Neural progenitor cell (in vitro differentiated cells): ENCODE measurements around the gene THSD4. TPM values are rescaled to one million over a fixed set of nuclear protein-coding genes. Genes with fewer than 3 reads are reported as not detected.

Source experiments
- DNase-seq: peaks from one replicate; pipeline ENCODE4 v3.0.0-alpha.2; 2016; ENCODE audit warnings: low spot score
- H2AFZ ChIP-seq: fragments of 200-600 bp; sonication (generic); replicated peaks from 2 replicates; pipeline ENCODE4 v1.6.1; 2016; ENCODE audit warnings: antibody characterized with exemption
- H3F3A ChIP-seq: fragments of 200-600 bp; sonication (generic); 2 replicates; pipeline ENCODE4 v1.6.1; 2016; ENCODE audit warnings: antibody characterized with exemption, low read depth
- H3K27ac ChIP-seq: fragments of 200-600 bp; sonication (generic); 2 replicates; pipeline ENCODE4 v1.5.1; 2016; ENCODE audit warnings: mild to moderate bottlenecking
- H3K27me3 ChIP-seq: fragments of 200-600 bp; sonication (generic); 2 replicates; pipeline ENCODE4 v1.6.1; 2016; ENCODE audit warnings: mild to moderate bottlenecking, moderate library complexity
- H3K36me3 ChIP-seq: fragments of 200-600 bp; sonication (generic); 2 replicates; pipeline ENCODE4 v1.5.1; 2016
- H3K4me1 ChIP-seq: fragments of 200-600 bp; sonication (generic); 2 replicates; pipeline ENCODE4 v1.6.1; 2016; ENCODE audit warnings: mixed run types
- H3K4me2 ChIP-seq: fragments of 200-600 bp; sonication (generic); 2 replicates; pipeline ENCODE4 v1.6.1; 2016
- H3K4me3 ChIP-seq: fragments of 200-600 bp; sonication (generic); 2 replicates; pipeline ENCODE4 v1.5.1; 2016
- H3K79me2 ChIP-seq: fragments of 200-600 bp; sonication (generic); 2 replicates; pipeline ENCODE4 v1.6.1; 2016; ENCODE audit warnings: low read depth
- H3K9ac ChIP-seq: fragments of 200-600 bp; sonication (generic); 2 replicates; pipeline ENCODE4 v1.6.1; 2016
- H3K9me3 ChIP-seq: fragments of 200-600 bp; sonication (generic); 2 replicates; pipeline ENCODE4 v1.5.1; 2016; ENCODE audit warnings: low read depth
- H4K20me1 ChIP-seq: fragments of 200-600 bp; sonication (generic); 2 replicates; pipeline ENCODE4 v1.6.1; 2016; ENCODE audit warnings: low read depth
- H3K27ac Mint-ChIP-seq: 3 replicates; pipeline ENCODE4 v1.8.0; 2021; ENCODE audit warnings: mixed read lengths
- H3K27me3 Mint-ChIP-seq: 2 replicates; pipeline ENCODE4 v1.8.0; 2022; ENCODE audit warnings: low read depth, mild to moderate bottlenecking, inconsistent platforms, moderate library complexity, mixed read lengths; ENCODE audit not compliant: insufficient read depth
- H3K36me3 Mint-ChIP-seq: 3 replicates; pipeline ENCODE4 v1.8.0; 2021; ENCODE audit warnings: mixed read lengths
- H3K4me1 Mint-ChIP-seq: 3 replicates; pipeline ENCODE4 v1.8.0; 2021; ENCODE audit warnings: mixed read lengths
- H3K4me3 Mint-ChIP-seq: 3 replicates; pipeline ENCODE4 v1.8.0; 2021; ENCODE audit warnings: mild to moderate bottlenecking, moderate library complexity, mixed read lengths
- H3K9me3 Mint-ChIP-seq: 3 replicates; pipeline ENCODE4 v1.8.0; 2020; ENCODE audit warnings: mixed read lengths
- EZH2 ChIP-seq: fragments of 200-600 bp; sonication (generic); IDR thresholded peaks from 2 replicates; pipeline ENCODE4 v1.6.1; 2017; ENCODE audit warnings: antibody characterized with exemption, mild to moderate bottlenecking, moderate library complexity
- EZH2phosphoT487 ChIP-seq: fragments of 200-600 bp; sonication (generic); IDR thresholded peaks from 2 replicates; pipeline ENCODE4 v1.6.1; 2017; ENCODE audit warnings: antibody characterized with exemption
- total RNA-seq: library from RNA; depleted of rRNA; stranded (reverse); fragments of >200 nt; gene quantifications from 2 replicates; pipeline ENCODE4 v1.2.3, GENCODE V29; 2015; ENCODE audit warnings: low replicate concordance
- TF ChIP-seq, protein P1 (sequence below): fragments of 200-600 bp; sonication (generic); IDR thresholded peaks from 2 replicates; pipeline ENCODE4 v1.5.1; 2017; ENCODE audit warnings: antibody characterized with exemption, mild to moderate bottlenecking

Gene THSD4
- total RNA-seq, 1 donor from 2014 or later: 2.4 TPM

DNA sequence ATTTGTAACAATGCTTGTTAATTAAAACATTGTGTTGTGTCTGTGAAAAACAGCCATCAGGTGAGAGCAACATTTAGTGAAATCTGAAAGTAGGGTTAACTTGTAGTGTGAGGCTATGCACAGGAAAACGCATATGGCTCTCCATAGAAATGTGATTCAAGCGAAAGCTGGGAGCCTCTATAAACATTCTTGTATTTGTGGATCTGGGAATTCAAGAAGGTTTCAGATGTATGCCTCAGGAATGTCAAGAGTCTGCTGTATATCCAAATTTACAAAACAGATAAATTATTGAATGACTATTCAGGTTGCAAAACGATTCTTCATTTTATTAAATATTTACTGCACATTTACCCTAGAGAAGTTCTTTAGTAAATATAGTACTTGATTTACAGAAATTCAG is 166.0 kb downstream of the THSD4 start:
- H3K4me1 Mint-ChIP-seq: peaks cover 3% of the 10 kb centered on the region
- H3K4me2 ChIP-seq: no peak overlapping the region

DNA sequence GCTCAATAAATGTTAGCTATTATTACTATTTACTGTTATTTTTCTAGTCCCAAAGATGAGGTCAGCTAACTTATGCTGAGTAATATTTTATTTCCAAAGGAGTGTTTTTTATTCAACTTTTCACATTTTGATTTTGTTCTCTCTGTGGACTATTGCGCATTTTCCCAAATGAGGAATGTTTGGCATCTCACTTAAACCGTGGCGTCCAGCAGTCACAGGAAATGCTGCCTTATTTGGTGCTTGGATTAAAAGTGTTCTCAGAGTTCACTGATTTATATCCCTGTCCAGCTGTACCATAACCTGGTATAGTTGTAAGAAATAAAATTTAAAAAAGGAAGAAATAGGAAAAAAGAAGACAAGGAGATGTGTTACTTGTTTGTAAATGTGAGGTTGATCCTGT is 166.8 kb downstream of the THSD4 start:
- H3K27ac Mint-ChIP-seq: no peak overlapping the region
- Histone ChIP-seq H3F3A (no peaks in the 10 kb centered on the region), H2AFZ (no peak overlapping the region), H3K79me2 (no peaks in the 10 kb centered on the region), H3K36me3 (no peaks in the 10 kb centered on the region), H3K4me3 (no peak overlapping the region), H4K20me1 (no peaks in the 10 kb centered on the region), H3K4me2 (no peak overlapping the region), H3K27ac (no peak overlapping the region), H3K9ac (no peak overlapping the region), H3K9me3 (no peaks in the 10 kb centered on the region), H3K4me1 (no peaks in the 10 kb centered on the region), H3K27me3 (no peaks in the 10 kb centered on the region)
- H3K9me3 Mint-ChIP-seq: no peaks in the 10 kb centered on the region
- H3K27me3 Mint-ChIP-seq: no peaks in the 10 kb centered on the region
- TF ChIP-seq, protein P1, sequence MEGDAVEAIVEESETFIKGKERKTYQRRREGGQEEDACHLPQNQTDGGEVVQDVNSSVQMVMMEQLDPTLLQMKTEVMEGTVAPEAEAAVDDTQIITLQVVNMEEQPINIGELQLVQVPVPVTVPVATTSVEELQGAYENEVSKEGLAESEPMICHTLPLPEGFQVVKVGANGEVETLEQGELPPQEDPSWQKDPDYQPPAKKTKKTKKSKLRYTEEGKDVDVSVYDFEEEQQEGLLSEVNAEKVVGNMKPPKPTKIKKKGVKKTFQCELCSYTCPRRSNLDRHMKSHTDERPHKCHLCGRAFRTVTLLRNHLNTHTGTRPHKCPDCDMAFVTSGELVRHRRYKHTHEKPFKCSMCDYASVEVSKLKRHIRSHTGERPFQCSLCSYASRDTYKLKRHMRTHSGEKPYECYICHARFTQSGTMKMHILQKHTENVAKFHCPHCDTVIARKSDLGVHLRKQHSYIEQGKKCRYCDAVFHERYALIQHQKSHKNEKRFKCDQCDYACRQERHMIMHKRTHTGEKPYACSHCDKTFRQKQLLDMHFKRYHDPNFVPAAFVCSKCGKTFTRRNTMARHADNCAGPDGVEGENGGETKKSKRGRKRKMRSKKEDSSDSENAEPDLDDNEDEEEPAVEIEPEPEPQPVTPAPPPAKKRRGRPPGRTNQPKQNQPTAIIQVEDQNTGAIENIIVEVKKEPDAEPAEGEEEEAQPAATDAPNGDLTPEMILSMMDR: no peak
- TF ChIP-seq EZH2: no peak
- no peak for DNase-seq
- H3K4me3 Mint-ChIP-seq: no peak overlapping the region
- no peaks in the 10 kb centered on the region for H3K36me3 Mint-ChIP-seq
- H3K4me1 Mint-ChIP-seq: no peaks in the 10 kb centered on the region

More for the DNA sequence above, 166.0 kb downstream of the THSD4 start:
- Mint-ChIP-seq H3K27ac (no peak overlapping the region), H3K36me3 (no peaks in the 10 kb centered on the region), H3K9me3 (no peaks in the 10 kb centered on the region), H3K4me3 (no peak overlapping the region), H3K27me3 (no peaks in the 10 kb centered on the region)
- no peak for TF ChIP-seq EZH2
- TF ChIP-seq EZH2phosphoT487: no peak
- TF ChIP-seq, protein P1: no peak
- Histone ChIP-seq H3K27ac (no peak overlapping the region), H2AFZ (no peak overlapping the region), H3K9ac (no peak overlapping the region), H3K36me3 (no peaks in the 10 kb centered on the region), H3F3A (no peaks in the 10 kb centered on the region), H3K27me3 (no peaks in the 10 kb centered on the region), H4K20me1 (no peaks in the 10 kb centered on the region), H3K4me1 (peaks cover under 1% of the 10 kb centered on the region), H3K79me2 (no peaks in the 10 kb centered on the region), H3K9me3 (no peaks in the 10 kb centered on the region), H3K4me3 (no peak overlapping the region)
- DNase-seq: no peak

DNA sequence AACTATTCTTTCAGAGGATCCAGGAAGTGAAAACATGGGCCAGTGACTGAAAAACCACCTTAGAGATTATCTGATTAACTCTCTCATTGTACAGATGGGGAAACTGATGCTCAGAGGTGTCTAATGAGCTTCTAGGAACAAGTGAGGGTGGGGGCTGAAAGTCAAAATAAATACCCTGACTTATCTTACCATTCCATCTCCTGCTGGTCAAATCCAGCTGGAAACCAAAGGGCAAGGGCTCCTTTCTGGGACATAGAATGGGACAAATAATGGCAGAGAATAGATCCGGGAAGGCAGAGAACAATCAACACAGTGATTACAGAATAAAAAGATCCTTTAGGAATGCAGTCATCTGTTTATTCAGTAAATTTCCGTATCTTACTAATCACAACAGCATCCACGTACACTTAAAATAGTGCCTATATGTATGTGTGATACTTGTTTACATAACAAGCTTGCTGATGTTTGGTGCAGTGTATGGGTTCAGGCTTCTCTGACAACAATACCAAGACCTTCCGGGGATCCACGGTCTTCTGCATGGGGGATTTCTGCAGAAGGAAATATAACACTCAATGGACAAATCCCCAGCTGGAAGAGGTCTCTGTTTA is 173.2 kb downstream of the THSD4 start:
- TF ChIP-seq EZH2 (no peak), EZH2phosphoT487 (no peak)
- TF ChIP-seq, protein P1: no peak
- no peak overlapping the region for H3K9ac ChIP-seq
- H3K36me3 Mint-ChIP-seq: no peaks in the 10 kb centered on the region
- no peak overlapping the region for H2AFZ ChIP-seq
- H3K4me3 ChIP-seq: no peak overlapping the region
- H3K79me2 ChIP-seq: no peaks in the 10 kb centered on the region
- no peaks in the 10 kb centered on the region for H3K9me3 ChIP-seq
- no peaks in the 10 kb centered on the region for H3K36me3 ChIP-seq
- H3K4me1 ChIP-seq: peaks cover 10% of the 10 kb centered on the region
- DNase-seq: no peak
- no peaks in the 10 kb centered on the region for H3K9me3 Mint-ChIP-seq
- no peak overlapping the region for H3K27ac Mint-ChIP-seq
- H3K27me3 Mint-ChIP-seq: peaks cover 2% of the 10 kb centered on the region
- H3K4me2 ChIP-seq: no peak overlapping the region
- H4K20me1 ChIP-seq: no peaks in the 10 kb centered on the region
- H3K27me3 ChIP-seq: no peaks in the 10 kb centered on the region
- H3F3A ChIP-seq: no peaks in the 10 kb centered on the region
- H3K4me1 Mint-ChIP-seq: peaks cover 7% of the 10 kb centered on the region
- H3K27ac ChIP-seq: no peak overlapping the region
- no peak overlapping the region for H3K4me3 Mint-ChIP-seq
